Measurements from ENCODE around the gene ST6GALNAC4. TPM values are rescaled to one million over a fixed set of nuclear protein-coding genes. Genes with fewer than 3 reads are reported as not detected.

The ST6GALNAC4 gene
- total RNA-seq, 1 donor from 2014 or later = 31.8 TPM

DNA sequence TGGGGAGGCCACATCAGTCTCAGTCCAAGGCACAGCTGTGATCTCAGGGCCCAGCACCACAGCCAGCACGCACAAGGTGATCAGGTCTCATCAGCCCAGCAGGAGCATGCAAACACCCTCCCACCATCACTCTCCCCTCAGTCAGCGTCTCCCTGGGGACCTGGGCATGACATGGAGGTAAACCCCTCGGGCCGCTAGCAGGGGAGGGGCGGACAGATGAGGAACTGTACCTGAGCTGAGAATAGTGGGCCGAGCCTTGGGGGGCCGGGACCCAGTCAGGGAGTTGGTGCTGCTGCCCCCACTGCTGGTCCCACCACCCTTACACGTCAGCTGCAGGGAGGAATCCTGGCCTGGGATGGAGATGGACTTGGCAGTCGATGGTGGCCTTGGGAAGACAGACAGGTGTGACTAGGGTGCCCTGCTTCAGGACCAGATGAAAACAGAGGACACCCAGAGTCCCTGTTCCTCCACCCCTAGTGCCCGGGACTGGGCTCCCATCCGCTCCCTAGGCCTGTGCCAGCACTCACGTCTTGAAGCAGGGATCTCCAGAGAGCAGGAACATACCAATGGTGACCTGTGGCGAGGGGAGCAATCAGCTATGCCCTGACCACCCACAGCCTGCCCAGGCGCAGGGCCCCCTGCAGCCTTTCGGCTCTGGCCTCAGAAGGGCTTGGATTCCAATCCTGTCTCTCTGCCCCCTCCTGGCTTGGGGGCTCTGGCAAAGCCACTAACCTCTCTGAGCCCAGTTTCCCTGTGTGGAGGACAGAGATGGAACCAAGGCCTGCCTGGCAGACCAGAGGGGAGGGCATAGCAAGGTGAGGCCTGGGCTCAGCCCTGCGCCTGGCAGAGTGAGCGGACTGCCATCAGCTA lies 31.2 kb upstream of the ST6GALNAC4 start:
- no peak for DNase-seq (ENCODE audit: low read depth)

DNA sequence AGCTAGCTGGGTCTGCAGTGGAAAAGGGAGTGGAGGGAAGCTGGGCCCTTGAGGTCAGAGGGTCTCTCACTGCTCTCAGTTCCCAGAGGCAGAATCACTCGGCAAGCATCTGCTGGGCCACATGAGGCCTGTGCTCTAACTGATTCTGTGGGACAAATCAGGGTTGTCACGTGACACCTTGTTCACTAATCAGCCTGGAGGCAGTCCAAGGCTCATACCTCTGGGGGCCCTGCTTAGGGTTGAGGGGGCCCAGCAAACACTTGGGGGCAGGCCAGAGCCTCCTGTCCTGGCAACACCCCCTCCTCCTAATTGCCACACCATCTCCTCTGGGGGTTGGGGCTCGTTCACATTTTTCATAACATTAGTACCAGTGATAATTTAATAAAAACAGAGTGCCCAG lies 29.9 kb upstream of the ST6GALNAC4 start:
- DNase-seq (ENCODE audit: low read depth) = no peak

DNA sequence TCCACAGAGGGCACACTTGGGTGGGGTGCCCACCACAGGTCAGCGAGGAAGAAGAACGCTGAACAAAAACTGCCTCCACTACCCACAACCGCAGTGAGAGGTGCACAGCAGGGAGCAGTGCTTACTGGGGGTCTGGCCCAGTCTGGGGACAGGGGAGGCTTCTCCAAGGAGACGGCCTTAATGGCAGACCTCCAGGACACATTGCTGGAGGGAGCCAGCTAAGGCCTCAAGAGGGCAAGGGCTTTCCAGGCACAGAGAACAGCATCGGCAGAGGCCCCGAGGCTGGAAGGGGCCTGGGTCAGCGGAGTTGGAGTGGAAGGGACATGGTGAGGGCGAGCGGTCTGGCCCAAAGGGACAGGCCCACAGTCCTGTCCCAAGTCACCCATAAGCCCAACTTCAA lies 29.1 kb upstream of the ST6GALNAC4 start:
- no peak for DNase-seq (ENCODE audit: low read depth)

DNA sequence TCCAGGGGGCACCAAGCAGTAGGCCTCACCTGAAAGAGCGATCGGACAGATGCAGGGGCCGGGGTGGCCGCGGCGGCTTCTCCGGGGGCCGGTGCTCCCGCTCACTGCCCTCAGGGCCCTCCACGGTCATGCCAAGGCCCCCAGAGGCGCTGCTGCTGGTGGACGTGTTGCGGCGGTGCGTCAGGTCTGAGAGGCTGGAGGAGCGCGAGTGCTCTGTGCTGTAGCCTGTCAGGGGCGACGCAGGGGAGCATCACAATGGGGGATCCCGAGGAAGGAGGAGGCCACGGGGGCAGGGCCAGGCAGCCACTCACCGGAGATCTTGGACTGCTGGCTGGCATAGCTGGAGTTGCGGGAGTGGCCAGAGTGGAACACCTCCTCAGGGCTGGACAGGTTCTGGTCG lies 28.5 kb upstream of the ST6GALNAC4 start:
- no peak for DNase-seq (ENCODE audit: low read depth)

DNA sequence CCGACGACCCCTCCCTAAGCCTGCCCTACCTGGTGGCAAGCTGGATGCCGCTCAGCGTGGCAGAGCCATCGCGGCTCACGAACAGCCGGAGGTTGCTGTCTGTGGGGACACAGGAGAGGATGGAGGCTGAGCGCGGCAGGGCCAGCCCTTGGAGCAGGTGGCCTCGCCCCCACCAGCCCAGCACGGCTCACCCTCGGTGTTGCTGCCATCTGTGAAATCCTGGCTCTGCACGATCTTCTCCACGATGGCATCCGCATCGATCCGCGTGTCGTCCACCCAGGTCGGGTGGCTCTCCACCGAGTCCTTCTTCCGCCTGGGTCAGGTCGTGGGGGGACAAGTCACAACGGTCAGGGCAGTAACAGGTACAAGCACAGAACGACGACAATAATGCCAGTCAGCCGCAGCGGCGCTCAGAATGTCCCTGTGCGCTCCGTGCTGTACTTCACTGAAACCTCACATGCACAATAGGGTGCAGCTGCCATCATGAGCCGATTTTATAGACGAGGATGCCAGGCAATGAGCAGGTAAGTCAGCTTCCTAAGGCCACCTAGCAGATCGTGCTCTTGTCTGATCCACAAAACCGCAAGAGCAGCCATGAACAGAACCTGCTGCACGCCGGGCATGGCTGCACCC lies 27.9 kb upstream of the ST6GALNAC4 start:
- no peak for DNase-seq (ENCODE audit: low read depth)

DNA sequence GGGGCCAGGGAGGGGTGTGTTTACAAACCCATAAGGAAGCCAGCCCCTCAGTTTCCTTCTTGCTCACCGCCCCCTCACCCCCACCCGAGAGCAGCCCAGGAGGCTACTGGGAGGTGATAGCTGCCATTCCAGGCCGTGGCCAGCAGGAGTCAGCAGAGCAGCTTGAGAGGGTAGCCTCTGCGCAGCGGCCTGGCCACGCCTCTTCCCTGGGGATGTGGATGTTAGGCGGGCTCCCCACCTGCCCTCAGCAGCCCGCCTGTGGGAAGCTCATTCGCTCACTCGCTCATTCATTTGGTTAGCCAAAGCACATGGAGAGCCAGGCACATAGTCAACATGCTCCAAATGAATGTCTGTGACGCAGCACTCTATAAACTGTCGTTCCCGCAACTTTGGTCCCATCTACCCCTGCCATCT lies 26.9 kb upstream of the ST6GALNAC4 start:
- DNase-seq (ENCODE audit: low read depth) = peak; percentile 41

DNA sequence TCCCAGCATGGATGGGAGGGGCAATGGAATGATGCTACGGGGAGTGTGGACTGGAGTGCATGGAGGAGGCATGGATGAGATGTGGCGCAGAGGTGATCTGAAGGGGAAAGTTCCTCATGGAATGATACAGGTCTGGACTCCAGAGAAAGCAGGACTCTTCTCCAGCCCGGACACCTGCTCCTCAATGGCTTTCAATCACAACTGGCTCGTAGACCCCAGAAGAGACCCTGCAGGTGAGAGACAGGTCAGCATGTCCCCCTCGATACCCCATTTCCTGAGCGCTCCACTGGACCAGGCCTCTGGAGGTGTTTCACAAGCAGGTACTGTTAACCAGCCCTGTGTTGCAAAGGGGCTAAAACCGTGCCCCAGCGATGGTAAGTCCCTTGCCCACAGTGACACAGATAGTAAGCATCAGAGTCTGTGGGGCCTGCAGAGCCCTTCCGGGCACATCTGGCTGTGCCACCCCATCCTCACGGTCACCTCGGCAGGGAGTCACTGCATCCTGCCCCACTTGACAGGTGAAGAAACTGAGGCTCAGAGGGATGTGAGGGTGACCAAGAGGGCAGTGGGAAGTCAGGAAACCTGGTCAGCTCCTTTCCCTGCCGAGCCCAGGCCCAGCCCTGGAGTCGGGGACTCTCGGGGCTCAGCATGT lies 26.3 kb upstream of the ST6GALNAC4 start:
- no peak for DNase-seq (ENCODE audit: low read depth)

DNA sequence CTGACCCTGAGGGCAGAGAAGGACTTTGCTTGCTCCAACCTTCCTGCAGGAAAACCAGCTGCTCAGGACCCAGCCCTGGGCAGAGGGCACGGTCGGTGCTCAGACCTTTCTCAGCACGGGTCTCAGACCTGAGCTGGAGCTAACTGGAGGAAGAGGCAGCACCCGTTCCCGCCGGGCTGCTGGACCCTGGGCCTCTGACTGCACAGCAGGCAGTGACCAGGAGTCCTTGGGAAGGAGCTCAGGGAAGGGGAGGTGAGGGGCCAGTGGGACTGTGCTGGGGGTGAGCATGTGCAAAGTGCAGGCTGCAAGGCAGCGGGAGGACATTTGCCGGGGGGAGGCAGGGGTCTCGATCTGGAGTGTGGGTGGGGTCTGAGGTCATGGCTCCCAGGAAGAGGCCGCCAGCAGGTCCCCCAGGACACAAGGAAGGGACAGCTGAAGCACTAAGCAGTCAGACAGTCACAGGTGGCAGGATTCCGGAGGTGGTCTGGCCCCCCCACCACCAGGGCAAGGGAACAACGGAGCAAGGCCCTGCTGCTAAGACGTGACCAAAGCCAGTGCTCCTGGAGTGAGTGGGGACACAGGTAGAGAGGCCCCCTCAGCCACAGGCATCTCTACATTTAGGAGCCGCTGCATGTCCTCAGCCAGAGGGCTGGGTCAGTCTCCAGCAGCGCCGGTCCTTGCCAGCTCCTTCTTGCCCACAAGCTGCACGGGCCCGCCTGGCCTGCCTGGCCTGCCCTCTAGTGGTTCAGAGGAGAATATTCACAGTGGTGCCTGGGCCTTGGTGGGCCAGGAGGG lies 25.6 kb upstream of the ST6GALNAC4 start:
- peak; percentile 38 for DNase-seq (ENCODE audit: low read depth)

DNA sequence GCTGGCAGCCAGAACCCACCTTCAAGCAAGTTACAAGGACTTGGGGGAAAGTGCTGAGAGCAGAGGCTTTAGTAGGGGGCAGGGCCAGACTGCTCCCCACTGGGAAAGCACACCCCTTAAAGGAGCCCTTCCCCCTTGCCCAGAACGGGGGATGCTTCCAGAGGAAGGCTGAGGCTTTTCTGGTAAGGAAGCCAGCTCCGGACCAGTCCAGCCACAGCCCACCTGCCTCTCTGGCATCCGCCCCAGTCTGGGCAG lies 25.0 kb upstream of the ST6GALNAC4 start:
- no peak for DNase-seq (ENCODE audit: low read depth)

DNA sequence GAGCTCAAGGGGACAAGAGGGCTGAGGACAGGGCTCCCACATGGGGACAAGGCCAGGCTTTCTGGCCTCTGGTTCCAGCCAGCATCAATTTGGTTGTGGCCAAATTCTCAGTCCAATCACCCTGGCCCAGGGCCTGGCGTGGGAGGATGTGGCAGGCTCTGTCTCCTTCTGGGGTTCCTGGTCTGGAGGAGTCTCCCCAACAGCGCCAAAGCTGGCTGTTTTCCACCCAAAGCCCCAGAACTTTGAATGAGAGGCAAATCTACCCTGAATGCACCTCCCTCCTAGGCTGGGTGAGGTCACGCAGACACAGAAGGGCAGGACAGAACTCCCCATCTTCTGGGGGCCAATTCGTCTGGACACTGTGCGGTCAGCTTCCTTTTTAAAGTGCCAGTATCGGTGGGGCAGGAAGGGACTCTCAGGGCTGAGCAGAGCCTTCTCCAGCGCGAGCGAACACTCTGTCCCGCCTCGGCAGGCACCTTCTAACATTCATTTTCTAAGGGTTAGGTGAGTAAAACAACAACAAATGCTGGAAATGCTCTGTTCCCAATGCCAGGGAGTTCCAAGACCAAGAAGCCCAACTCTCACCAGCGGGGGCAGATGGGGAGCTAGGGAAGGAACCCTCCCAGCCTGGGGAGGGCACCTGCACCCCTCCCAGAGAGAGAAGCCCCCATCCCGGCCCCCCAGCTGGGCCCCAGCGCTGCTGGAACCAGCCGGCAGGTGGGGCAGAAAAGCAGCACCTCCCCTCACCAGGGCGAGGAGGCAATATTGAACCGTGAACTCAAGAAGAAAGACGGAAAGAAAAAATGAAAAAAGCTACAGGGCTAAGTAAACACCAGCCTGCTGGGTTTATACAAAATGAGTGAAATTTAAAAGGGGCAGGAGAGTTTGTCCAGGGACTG lies 24.5 kb upstream of the ST6GALNAC4 start:
- DNase-seq (ENCODE audit: low read depth) = no peak

DNA sequence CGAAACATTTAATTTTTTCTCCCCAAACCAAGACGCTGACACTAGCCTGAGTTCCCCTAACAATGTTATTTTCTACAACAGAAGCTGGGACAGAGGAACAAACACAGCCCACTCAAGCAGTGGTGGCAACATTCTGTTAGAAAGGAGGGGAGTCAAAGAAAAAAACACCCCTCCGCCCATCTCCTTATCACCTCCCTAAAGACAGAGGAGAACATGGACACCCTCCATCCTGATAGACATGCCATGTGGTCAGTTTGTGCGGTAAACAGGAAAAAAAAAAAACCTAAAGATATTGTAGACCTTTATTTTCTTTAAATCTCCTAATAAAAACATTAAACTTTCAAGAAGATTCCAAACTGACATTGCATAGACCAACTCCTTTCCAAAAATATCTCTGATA lies 23.8 kb upstream of the ST6GALNAC4 start:
- no peak for DNase-seq (ENCODE audit: low read depth)

DNA sequence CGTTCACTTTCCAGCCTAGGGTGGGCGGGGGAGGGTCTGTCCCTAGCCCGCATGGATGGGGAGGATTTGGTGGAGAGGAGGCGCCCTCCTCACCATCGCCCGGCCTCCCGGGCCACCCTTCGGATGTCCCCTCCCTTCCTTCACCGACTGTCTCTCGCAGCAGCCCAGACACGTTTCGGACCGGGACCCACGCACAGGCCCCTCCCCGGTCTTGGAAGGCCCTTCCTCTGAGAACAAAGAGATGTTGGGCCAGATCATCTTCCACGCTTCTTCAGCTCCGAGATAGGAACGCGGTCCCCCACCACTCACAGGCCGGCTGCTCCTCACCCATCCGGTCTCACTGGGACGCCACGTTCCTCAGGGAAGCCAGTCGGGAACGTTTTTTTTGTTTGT lies 21.5 kb upstream of the ST6GALNAC4 start:
- no peak for DNase-seq (ENCODE audit: low read depth)

DNA sequence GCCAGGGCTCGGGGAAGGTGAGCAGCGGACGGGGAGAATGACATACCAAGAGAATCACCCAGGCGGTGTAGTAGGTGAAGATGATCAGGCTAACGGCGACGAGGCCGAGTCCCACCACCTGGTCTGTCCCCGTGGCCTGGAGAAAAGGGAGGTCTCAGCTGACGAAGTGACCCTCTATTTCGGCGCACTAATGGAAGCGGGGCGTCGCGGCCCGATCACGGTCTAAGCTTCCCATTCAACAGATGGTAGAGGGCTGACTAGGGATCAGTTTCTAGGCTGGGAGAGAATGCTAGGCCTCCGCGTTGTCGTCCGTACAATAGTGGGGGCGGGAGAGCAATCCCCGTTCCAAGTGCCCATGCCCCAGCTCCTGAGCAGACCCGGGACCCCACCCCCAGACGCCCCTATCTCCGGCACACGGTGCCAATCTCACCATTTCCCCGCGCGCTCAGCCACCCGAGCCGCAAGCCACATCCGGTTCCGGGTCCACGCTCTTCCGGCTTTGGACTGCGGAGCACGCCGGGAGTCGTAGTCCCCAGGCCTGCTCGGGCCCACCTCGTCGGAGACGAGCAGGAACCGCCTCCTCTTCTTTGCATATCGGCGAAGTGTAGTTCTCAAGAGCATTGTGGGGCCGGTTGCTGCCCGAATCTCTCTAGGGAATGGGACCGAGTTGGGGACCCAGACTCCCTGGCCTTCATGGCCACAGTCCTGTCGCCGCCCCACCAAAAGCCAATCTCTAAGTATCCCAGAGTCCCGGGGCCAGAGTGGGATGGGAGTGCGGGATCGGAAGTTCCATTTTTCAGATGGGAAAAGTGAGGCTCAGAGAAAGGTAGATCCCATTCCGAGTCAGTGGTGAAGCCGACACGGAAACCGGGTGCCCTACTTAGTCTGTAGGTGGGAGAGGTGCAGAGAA lies 20.8 kb upstream of the ST6GALNAC4 start, which contains the start of gene DPM2:
TSS of gene DPM2 (minus strand) at position 467 of the 910 bp plus-strand sequence. CDS start at position 433, 34 bp downstream.
- DNase-seq (ENCODE audit: low read depth) = peak; percentile 64

DNA sequence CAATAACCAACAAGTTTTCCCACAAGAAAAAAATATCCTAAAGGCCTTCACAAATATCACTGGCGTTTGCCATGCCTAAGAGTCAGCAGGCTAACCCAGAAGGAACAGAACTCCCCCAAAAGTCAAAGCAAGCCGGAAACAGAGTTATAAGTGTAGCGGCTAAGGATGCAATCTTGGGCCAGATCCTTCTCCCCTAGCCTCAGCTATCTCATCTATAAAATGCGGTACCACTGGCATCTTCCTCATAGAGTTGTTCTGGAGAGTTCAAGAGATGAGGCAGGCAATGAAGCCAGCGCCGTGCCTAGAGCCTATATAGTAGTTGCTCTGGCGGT lies 20.2 kb upstream of the ST6GALNAC4 start:
- no peak for DNase-seq (ENCODE audit: low read depth)

DNA sequence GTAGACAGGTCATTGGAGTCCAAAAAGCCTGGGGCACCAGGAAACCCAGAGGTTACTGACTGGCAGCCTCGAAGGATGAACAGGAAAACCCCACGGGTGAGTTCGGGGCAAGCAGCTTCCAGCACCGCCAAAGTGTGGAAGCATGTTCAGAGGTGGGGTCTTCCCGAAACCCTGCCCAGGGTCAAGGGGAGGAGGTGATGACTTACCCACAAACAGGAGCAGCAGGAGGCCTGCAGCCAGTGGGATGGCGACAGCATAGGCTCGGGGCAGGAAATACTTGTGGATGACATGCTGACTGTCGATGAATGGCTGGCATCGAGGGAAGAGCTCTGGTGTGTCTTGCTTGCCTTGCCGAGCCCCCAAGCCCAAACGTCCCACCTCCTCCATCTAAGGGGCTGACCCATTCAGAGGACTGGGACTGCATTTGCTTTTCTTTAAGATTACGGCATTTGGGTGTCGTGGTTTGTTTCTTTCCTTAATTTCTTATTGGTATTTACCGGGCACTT lies 19.6 kb upstream of the ST6GALNAC4 start:
- no peak for DNase-seq (ENCODE audit: low read depth)

DNA sequence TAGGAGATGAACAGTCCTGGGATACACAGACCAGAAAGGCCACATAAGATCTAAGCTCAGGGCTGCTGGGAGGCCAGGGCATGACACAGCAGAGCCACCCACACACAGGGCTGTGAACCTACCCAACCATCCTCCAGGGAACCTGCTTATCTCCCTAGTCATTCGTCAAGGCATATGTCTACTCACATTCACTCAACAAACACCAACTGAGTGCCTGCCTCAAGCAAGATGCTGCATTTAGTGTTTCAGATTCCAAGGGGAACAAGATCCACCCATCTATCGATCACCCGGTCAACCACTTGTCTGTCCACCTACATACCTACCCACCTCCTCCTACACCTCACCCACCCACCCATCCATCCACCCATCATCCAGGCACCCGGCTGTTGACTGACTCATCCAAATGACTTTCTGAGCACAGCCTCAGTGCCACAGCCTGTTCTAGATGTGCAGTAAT lies 19.0 kb upstream of the ST6GALNAC4 start:
- no peak for DNase-seq (ENCODE audit: low read depth)

DNA sequence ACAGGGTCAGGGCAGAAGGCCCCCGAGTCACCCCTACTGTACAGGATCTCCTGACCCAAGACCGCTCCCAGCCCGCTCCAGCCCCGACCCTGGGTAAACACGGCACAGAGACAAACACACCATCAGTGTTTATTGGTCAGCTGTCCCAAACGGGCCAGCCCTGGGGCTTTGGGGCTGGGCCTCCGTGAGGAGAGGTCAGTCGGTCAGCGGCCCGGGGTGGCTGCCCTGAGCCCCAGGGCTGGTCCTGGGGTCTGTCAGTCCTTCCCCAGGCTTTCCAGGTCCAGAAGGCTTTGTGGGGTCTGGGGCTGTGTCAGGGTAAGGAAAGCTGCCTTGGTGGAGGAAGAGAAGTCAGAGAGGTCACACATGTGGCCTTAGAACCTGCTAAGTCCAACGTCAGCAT lies 18.1 kb upstream of the ST6GALNAC4 start:
- DNase-seq (ENCODE audit: low read depth) = no peak

DNA sequence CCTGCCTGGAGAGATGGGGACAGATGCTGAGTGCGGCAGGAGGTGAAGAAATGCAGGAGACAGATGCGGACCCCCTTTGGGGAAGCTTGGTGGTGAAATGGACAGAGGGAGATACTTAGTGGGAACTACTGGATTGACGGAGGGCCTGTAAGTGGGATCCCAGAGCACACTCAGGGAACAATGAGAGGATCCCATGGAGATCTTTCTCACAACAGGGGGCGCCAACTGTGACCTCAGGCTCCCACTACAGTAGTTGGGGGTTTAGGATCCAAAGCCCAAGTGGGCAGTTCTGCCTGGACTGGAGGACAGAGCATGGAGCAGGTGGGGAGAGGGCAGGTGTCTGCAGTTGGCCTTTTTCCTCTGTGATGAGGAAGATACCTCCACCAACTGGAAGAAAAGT lies 17.4 kb upstream of the ST6GALNAC4 start:
- no peak for DNase-seq (ENCODE audit: low read depth)

DNA sequence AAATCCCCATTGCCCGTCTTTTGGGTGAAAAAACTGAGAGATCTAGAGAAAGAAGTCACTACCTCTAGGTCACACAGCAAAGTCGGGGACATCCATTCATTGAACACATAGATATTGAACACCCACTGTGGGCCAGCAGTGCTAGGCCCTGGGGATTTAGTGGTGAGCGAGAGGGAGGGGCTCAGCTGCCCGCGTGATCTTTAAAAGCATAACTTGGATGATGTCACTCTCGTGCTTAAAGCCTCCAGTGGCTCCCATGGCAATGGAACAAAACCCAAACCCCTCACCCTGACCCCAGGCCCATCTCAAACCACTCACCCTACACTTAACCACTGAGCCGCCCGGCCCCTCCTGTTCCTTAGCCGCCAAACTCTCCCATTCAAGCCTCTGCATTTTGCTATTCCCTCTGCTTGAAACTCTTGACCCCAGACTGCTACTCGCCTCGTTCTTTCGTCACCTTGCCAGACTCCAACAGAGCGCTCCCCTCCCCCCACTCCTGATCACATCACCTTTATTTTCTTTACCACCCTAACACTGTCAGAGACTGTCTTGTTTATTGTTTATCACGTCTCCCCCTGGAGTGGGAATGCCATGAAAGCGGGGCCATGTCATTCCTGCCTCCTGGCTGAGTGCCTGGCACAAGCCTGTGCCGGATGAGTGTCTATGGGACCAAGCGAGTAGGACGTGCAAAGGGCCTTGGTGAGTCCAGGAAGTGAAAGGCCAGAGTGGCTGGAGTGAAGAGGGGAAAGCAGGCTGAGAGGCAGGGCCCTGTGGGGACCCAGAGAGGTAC lies 14.4 kb upstream of the ST6GALNAC4 start:
- peak; percentile 35 for DNase-seq (ENCODE audit: low read depth)

All from renal cortical epithelial cell (primary cell).